ENCODE results near the gene OR5AU1. TPM values are rescaled to one million over a fixed set of nuclear protein-coding genes. Genes with fewer than 3 reads are reported as not detected.

The OR5AU1 gene
- total RNA-seq, 1 experiment from 2014 or later: not detected

DNA sequence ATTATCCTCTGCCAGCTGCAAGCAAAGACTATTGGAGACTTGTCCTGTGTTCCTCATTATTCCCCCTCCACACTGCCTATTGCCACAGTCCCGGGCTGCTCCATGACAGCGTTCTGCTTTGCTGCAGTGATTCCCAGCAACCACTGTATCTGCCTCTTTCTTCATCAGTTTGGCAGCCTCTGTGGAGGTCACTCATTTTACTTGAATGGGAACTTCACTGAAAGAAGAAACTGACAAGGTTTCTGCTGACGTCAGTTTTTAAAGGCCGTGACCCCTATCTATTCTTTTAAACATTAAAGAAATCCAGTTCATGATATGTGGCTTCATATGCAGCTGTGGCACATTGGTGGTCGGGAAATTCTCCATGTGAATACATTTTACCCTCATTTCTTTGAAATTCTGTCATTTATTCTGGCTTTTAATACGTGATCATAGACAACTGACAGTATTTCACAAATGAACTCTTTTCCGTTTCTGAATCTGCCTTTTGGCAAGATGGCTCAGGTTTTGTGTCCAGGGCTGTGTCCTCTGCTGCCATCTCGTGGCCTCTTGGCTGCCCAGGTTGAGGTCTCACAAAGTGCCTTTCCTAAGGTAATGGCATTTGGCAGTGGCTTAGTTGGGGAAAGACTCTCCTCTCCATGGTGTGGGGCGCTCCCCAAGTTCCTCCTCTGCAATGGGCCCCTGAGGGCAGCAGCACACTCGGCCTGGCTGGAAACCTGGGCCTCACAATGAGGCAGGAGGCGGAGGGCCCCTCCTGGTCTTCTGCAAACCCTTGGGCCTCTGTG is 49.2 kb downstream of the OR5AU1 start:
- peak overlapping the region; percentile 47 for H3K4me3 ChIP-seq

DNA sequence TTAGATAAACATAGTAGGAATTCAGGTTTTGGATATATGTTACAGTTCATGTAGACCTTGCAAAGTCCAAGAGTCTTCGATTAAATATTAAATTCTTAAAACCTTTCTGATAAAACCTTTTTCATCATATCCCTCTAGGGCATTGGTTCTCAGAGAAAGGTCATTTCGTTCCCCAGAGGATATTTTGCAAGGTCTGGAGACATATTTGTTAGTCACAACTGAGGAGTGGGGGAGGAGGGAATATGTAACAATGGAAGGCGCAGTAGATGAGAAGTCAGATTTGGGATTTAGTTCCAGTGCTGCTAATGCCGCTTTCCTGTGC is 49.7 kb downstream of the OR5AU1 start:
- Histone ChIP-seq H3K4me1 (peaks cover 8% of the 10 kb centered on the region; the same call in 1 of the 2 replicates), H3K9me3 (replicated peaks) (no peaks in the 10 kb centered on the region), H3K4me3 (peak overlapping the region; percentile 47), H3K27ac (peak overlapping the region; percentile 15; the same call in 1 of the 2 replicates), H3K36me3 (no peaks in the 10 kb centered on the region), H3K27me3 (no peaks in the 10 kb centered on the region)
- no peak for DNase-seq

More for the DNA sequence above, 49.2 kb downstream of the OR5AU1 start:
- H3K4me1 ChIP-seq: peaks cover 8% of the 10 kb centered on the region; the same call in 1 of the 2 replicates
- peak overlapping the region; percentile 15; the same call in 1 of the 2 replicates for H3K27ac ChIP-seq
- no peaks in the 10 kb centered on the region for H3K27me3 ChIP-seq
- H3K36me3 ChIP-seq: no peaks in the 10 kb centered on the region
- no peaks in the 10 kb centered on the region for H3K9me3 ChIP-seq (replicated peaks)
- DNase-seq: peak; percentile 78 to 89

DNA sequence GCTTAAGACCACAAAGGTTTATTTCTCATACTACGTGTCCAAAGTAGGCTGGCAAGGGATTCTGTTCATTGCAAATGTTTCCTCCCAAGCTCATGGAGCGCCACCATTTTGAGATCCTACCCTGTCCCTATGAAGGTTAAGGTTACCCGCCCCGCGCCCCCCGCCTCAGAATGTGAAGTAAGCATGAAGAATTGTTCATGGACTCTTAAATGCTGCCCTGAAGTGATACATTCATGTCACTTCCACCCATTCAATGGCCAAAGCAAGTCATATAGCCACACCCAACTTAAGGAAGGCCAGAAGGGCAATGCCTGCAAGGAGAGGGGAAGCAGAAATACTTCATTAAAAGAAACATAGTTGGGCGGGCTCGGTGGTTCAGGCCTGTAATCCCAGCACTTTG is 50.8 kb downstream of the OR5AU1 start:
- Histone ChIP-seq H3K9me3 (replicated peaks) (no peaks in the 10 kb centered on the region), H3K27ac (no peak overlapping the region), H3K27me3 (no peaks in the 10 kb centered on the region), H3K36me3 (no peaks in the 10 kb centered on the region), H3K4me1 (peaks cover 8% of the 10 kb centered on the region; the same call in 1 of the 2 replicates), H3K4me3 (no peak overlapping the region)
- DNase-seq: no peak

Other genes starting within 250 kb of the OR5AU1 start
- not detected in 2 replicates for gene RNASE2, start 200.6 kb downstream of the OR5AU1 start, total RNA-seq (2014; rRNA removed; shearing (Covaris generic))
- 49.6 and 70.4 TPM in 2 replicates for gene METTL17, start 166.1 kb downstream of the OR5AU1 start, total RNA-seq (2014; rRNA removed; shearing (Covaris generic))
- gene SLC39A2, start 156.8 kb downstream of the OR5AU1 start, total RNA-seq (2014; rRNA removed; shearing (Covaris generic)): 0.06 TPM in 1 of 2 replicates, not detected in the other
- gene NDRG2, start 131.0 kb downstream of the OR5AU1 start, total RNA-seq (2014; rRNA removed; shearing (Covaris generic)): 4.9 and 5.8 TPM in 2 replicates
- gene TPPP2, start 125.8 kb downstream of the OR5AU1 start, total RNA-seq (2014; rRNA removed; shearing (Covaris generic)): not detected in 2 replicates
- gene RNASE13, start 121.3 kb downstream of the OR5AU1 start, total RNA-seq (2014; rRNA removed; shearing (Covaris generic)): not detected in 2 replicates
- not detected in 2 replicates for gene RNASE7, start 113.7 kb downstream of the OR5AU1 start, total RNA-seq (2014; rRNA removed; shearing (Covaris generic))
- not detected in 2 replicates for gene RNASE8, start 98.2 kb downstream of the OR5AU1 start, total RNA-seq (2014; rRNA removed; shearing (Covaris generic))
- 28.3 and 29.3 TPM in 2 replicates for gene ARHGEF40, start 85.8 kb downstream of the OR5AU1 start, total RNA-seq (2014; rRNA removed; shearing (Covaris generic))
- 2.6 and 5.9 TPM in 2 replicates for gene ZNF219, start 57.4 kb downstream of the OR5AU1 start, total RNA-seq (2014; rRNA removed; shearing (Covaris generic))
- not detected in 2 replicates for gene TMEM253, start 55.0 kb downstream of the OR5AU1 start, total RNA-seq (2014; rRNA removed; shearing (Covaris generic))
- gene HNRNPC, start 113.4 kb upstream of the OR5AU1 start, total RNA-seq (2014; rRNA removed; shearing (Covaris generic)): 1,205 and 1,219 TPM in 2 replicates
- not detected in 2 replicates for gene RPGRIP1, start 124.0 kb upstream of the OR5AU1 start, total RNA-seq (2014; rRNA removed; shearing (Covaris generic))
- 195 and 216 TPM in 2 replicates for gene SUPT16H, start 228.0 kb upstream of the OR5AU1 start, total RNA-seq (2014; rRNA removed; shearing (Covaris generic))

Data from SJCRH30 (cell line).